Stimulated activated naive CD8-positive, alpha-beta T cell treated with anti-CD3 and anti-CD28 coated beads, Interleukin-15, amount 100 ng/mL, for 72 hours (primary cell): ENCODE data around the gene HBA1.
"Not testable (repeated sequence)": the region's sequence is repeated elsewhere in the genome, so short reads cannot be mapped to it uniquely, and the experiment has no call there.

Experiments used
- ATAC-seq: fragments of 150-1000 bp; cut with Tn5 transposase; 2 replicates; pipeline ENCODE4 v1.10.0; 2021; ENCODE audit warnings: mild to moderate bottlenecking, moderate library complexity
- DNase-seq, 2 donors: peaks; one replicate each; pipeline ENCODE4 v3.0.0; 2021 to 2022
- H3K27ac Mint-ChIP-seq, 2 donors: one replicate each; pipeline ENCODE4 v1.8.0; 2022; ENCODE audit warnings: mild to moderate bottlenecking in 2 of 2, mixed read lengths in 2 of 2, moderate library complexity in 2 of 2
- H3K27me3 Mint-ChIP-seq: one replicate; pipeline ENCODE4 v1.8.0; 2022; ENCODE audit warnings: mixed read lengths
- H3K4me1 Mint-ChIP-seq: one replicate; pipeline ENCODE4 v1.8.0; 2022; ENCODE audit warnings: mild to moderate bottlenecking, mixed read lengths
- H3K4me3 Mint-ChIP-seq, 2 donors: one replicate each; pipeline ENCODE4 v1.8.0; 2022; ENCODE audit warnings: mild to moderate bottlenecking in 2 of 2, mixed read lengths in 2 of 2, moderate library complexity in 1 of 2
- H3K9me3 Mint-ChIP-seq, 2 donors: one replicate each; pipeline ENCODE4 v1.8.0; 2022; ENCODE audit warnings: mixed read lengths in 2 of 2

Gene HBA1

DNA sequence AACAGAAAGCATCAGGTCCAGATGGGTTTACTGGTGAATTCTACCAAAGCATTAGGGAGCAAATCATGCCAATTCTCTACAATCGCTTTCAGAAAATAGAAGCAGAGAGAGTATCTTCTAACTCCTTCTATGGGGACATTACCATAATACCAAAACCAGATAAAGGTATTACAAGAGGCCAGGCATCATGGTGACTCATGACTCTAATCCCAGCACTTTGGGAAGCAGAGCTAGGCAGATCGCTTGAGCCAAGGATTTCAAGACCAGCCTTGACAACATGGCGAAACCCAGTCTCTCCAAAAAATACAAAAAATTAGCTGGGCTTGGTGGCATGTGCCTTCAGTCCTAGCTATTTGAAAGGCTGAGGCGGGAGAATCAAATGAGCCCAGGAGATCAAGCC is 26.8 kb downstream of the HBA1 start:
- Mint-ChIP-seq H3K27ac (no peak overlapping the region), H3K27me3 (no peaks in the 10 kb centered on the region), H3K9me3 (no peaks in the 10 kb centered on the region), H3K4me1 (peaks cover 9% of the 10 kb centered on the region), H3K4me3 (no peak overlapping the region)
- ATAC-seq = no peak
- no peak for DNase-seq

GRCh38 chr16:204046-204445 is 27.6 kb downstream of the HBA1 start:
- H3K27ac Mint-ChIP-seq, H3K4me3 Mint-ChIP-seq, H3K9me3 Mint-ChIP-seq, H3K4me1 Mint-ChIP-seq, H3K27me3 Mint-ChIP-seq, ATAC-seq, DNase-seq: not testable (repeated sequence)

DNA sequence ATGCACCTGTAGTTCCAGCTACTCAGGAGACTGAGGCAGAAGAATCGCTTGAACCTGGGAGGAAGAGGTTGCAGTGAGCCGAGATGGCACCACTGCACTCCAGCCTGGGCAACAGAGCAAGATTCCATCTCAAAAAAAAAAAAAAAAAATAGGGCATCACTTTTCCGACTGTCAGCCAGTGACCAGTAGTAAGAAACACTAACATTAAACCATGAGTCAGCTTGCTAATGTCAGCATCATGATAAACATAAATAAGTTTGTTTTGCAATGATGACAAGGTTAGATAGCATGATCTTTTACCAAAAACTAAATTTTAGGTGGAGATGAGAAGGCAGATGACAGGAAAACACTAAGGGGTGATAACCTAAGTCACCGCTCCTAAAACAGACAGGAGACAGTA is 32.9 kb downstream of the HBA1 start:
- DNase-seq, H3K27me3 Mint-ChIP-seq, H3K27ac Mint-ChIP-seq, ATAC-seq, H3K4me3 Mint-ChIP-seq, H3K4me1 Mint-ChIP-seq, H3K9me3 Mint-ChIP-seq: not testable (repeated sequence)

DNA sequence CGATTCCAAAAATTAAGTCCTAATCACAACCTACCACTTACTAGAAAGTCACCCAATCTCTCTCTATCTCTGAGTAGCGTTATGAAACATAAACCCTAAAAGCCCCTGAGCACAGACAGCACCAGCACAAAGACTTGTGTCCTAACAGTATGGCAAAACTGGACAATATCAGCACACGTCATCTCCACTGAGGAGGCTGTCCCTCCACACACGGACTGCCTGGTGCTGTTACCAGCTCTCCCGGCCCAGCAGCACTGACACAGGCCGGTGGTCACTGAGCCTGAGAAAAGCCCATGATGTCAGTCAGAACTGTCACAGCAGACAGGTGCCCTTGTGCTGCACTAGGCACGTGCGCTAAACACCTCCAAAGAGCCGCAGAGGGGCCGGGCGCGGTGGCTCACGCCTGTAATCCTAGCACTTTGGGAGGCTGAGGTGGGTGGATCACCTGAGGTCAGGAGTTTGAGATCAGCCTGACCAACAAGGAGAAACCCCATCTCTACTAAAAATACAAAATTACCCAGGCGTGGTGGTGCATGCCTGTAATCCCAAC is 35.2 kb downstream of the HBA1 start:
- peak overlapping the region; percentile 14 to 88 for H3K27ac Mint-ChIP-seq
- H3K9me3 Mint-ChIP-seq, H3K27me3 Mint-ChIP-seq, H3K4me1 Mint-ChIP-seq, DNase-seq, H3K4me3 Mint-ChIP-seq, ATAC-seq: not testable (repeated sequence)

GRCh38 chr16:212999-213398 is 36.5 kb downstream of the HBA1 start:
- Mint-ChIP-seq H3K27ac (peak overlapping the region in 1 of 2 donors; percentile 59), H3K4me3 (no peak overlapping the region)
- no peak for DNase-seq

DNA sequence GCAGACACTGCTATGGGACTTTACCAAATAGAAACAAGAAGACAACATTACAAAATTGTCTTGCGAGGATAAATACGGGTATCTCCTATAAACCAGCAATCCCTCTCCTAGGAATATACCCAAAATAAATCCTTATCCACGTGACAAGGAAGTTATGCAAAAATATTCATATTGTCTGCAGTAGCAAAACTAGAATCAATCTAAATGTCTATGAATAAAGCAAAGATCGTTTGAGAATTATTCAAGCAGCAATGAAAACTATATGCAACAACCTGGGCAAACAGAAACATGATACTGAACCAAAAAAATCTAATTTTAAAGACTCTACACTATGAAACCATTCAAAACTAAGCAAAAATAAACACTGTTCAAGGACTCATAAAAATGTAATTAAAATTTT is 43.5 kb downstream of the HBA1 start:
- H3K27ac Mint-ChIP-seq = peak overlapping the region in 1 of 2 donors; percentile 74
- DNase-seq = no peak

More at GRCh38 chr16:212999-213398, 36.5 kb downstream of the HBA1 start:
- no peak for ATAC-seq
- Mint-ChIP-seq H3K27me3 (no peaks in the 10 kb centered on the region), H3K9me3 (no peaks in the 10 kb centered on the region), H3K4me1 (no peaks in the 10 kb centered on the region)

More for the DNA sequence above, 43.5 kb downstream of the HBA1 start:
- H3K4me3 Mint-ChIP-seq = no peak overlapping the region
- H3K9me3 Mint-ChIP-seq = no peaks in the 10 kb centered on the region
- H3K4me1 Mint-ChIP-seq = peaks cover 16% of the 10 kb centered on the region
- ATAC-seq = no peak
- no peaks in the 10 kb centered on the region for H3K27me3 Mint-ChIP-seq
